Dedifferentiated amniotic fluid mesenchymal stem cell (primary cell): ENCODE results near the gene BLVRA.
"Not testable (repeated sequence)": the region's sequence is repeated elsewhere in the genome, so short reads cannot be mapped to it uniquely, and the experiment has no call there.

Experiments
- DNase-seq: peaks from one replicate; pipeline ENCODE4 v3.0.0-alpha.2; 2016; ENCODE audit errors: extremely low spot score

BLVRA gene

DNA sequence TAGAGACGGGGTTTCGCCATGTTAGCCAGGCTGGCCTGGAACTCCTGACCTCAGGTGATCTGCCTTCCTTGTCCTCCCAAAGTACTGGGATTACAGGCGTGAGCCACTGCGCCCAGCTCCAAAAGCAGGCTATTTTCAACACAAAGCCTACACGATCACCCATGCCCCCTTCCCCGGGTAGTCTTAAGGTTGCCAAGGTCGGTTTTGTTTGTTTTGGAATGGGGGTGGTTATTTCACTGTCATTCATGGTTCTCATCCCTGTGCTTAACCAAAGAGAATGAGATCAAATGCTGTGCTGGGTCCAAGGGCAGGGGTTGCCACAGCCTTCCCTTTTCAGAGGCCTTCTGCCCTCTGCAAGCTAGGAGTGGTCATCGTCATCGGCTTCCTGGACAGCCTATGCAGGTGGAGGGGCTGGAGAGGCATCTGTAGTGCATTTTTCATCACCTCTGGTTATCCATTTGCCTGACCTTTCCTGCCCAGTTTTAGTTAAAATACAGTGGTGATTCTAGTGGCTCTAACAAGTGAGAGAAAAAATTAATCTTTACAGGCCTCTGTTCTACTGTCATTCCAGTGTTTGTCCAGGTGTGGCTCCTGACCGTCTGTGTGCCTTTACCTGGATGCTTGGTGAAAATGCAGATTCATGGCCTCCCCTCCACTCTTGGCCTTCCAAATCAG is 11.4 kb downstream of the BLVRA start:
- no peak for DNase-seq

DNA sequence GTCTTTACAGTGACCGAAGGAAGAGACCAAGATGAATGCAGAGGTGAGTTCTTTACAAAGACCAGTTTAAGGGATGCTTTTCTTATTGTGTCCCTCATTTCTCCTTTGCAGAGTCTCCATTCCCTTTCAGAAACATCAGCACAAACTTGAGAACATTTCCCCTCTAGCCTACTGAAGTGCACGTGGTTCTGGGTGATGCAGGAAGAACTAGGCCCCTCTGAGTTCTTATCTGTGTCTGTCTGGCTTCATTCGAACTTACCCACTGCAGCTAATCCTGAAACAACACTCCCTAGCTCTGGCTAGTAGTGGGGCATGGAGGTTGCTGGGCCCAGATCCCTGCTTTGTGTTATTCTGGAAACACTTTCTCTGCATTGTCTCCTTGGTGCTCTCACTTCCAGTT is 12.6 kb downstream of the BLVRA start:
- no peak for DNase-seq

DNA sequence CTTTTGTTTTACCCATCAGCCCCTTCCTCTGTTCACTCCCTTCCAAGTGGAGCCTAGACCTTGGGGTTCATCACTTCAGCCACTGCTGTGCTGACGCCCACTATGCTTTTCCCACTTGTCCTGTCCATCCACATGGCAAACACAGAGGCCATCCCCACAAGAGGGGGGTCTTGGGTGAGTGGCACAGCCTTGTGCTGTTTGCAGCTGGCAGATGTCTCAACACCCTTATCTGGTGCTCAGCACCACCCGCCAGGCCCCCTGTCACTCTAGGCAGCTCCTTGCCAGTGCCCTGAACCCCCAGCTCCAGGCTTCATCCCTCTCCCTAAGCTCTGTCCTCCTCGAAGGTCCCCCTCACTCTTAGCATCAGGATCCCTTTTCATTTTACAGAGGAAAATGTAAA is 13.1 kb downstream of the BLVRA start:
- no peak for DNase-seq

DNA sequence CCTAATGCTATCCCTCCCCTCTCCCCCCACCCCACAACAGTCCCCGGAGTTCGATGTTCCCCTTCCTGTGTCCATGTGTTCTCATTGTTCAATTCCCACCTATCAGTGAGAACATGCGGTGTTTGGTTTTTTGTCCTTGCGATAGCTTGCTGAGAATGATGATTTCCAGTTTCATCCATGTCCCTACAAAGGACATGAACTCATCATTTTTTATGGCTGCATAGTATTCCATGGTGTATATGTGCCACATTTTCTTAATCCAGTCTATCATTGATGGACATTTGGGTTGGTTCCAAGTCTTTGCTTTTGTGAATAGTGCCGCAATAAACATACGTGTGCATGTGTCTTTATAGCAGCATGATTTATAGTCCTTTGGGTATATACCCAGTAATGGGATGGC is 14.8 kb downstream of the BLVRA start:
- DNase-seq = not testable (repeated sequence)

DNA sequence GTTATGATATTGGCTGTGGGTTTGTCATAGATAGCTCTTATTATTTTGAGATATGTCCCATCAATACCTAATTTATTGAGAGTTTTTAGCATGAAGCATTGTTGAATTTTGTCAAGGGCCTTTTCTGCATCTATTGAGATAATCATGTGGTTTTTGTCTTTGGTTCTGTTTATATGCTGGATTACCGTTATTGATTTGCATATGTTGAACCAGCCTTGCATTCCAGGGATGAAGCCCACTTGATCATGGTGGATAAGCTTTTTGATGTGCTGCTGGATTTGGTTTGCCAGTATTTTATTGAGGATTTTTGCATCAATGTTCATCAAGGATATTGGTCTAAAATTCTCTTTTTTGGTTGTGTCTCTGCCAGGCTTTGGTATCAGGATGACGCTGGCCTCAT is 16.8 kb downstream of the BLVRA start:
- not testable (repeated sequence) for DNase-seq

DNA sequence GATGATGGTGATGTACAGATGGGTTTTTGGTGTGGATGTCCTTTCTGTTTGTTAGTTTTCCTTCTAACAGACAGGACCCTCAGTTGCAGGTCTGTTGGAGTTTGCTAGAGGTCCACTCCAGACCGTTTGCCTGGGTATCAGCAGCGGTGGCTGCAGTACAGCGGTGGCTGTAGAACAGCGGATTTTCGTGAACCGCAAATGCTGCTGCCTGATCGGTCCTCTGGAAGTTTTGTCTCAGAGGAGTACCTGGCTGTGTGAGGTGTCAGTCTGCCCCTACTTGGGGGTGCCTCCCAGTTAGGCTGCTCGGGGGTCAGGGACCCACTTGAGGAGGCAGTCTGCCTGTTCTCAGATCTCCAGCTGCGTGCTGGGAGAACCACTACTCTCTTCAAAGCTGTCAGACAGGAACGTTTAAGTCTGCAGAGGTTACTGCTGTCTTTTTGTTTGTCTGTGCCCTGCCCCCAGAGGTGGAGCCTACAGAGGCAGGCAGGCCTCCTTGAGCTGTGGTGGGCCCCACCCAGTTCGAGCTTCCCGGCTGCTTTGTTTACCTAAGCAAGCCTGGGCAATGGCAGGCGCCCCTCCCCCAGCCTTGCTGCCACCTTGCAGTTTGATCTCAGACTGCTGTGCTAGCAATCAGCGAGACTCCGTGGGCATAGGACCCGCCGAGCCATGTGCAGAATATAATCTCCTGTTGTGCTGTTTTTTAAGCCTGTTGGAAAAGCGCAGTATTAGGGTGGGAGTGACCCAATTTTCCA is 20.0 kb downstream of the BLVRA start:
- not testable (repeated sequence) for DNase-seq

DNA sequence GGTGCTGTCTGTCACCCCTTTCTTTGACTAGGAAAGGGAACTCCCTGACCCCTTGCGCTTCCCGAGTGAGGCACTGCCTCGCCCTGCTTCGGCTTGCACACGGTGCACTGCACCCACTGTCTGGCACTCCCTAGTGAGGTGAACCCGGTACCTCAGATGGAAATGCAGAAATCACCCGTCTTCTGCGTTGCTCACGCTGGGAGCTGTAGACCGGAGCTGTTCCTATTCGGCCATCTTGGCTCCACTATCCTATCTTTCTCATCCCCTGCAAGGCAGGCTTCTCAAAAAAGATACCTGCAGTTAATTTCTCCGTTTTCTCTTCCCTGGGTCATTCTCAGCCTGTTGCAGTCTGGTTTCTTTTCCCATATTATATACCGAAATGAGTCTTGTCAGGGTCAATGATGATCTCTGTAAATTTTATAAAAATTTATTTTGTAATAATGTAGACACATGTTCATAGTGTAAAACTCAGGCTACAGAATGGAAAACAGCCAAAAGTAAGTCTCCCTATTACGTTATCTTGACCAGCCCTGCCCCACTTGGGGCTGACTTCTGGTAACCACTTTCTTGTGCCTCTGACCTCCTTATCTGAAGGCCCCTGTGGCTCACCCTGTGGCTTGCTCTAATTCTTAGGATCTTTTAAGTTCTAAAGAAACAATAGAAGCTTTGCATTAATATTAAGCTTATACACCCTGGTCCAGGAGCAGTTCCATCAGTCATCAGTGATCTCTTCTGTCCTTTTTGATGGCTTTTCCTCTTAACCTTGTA is 20.7 kb downstream of the BLVRA start:
- DNase-seq = no peak

DNA sequence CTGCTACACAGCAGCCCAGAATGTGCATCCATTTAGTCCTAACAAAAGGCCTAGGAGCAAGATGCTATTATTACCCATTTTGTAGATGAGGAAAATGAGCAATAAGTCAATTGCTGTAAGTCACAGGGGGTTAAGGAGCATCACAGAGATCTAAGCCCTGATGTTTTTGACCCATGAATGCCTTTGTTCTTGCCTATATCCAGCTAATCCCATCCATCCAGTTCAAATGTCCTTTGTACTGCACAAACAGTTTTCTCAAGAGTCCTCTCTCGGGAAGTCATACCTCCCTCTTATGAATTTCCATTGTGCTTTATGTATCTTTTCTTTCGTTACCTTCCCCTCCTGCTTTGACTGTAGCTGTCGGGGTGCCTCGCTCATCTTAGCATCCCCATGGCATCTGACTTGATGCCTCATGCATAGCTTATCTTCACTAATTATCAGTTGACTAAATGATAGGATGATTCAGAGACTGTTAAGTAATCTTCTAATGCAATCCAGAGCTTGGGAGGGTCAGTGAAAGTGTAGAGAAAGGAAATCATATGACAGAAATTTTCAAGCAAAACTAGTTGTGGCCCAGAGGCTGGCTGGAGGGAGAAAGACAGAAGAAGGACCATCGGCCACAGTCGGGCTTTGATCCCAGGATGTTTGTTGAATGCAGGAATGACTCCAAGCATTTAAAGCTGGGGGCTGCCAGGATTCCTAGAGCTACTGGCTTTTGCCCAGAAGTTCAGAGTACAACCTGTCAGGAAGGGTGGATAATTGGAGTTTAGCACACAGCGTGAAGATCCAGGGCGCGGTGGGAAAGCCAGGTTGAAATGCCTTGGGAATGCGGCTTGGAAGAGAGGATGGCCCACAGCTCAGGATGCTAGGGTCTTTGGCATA is 23.5 kb downstream of the BLVRA start:
- DNase-seq = no peak

DNA sequence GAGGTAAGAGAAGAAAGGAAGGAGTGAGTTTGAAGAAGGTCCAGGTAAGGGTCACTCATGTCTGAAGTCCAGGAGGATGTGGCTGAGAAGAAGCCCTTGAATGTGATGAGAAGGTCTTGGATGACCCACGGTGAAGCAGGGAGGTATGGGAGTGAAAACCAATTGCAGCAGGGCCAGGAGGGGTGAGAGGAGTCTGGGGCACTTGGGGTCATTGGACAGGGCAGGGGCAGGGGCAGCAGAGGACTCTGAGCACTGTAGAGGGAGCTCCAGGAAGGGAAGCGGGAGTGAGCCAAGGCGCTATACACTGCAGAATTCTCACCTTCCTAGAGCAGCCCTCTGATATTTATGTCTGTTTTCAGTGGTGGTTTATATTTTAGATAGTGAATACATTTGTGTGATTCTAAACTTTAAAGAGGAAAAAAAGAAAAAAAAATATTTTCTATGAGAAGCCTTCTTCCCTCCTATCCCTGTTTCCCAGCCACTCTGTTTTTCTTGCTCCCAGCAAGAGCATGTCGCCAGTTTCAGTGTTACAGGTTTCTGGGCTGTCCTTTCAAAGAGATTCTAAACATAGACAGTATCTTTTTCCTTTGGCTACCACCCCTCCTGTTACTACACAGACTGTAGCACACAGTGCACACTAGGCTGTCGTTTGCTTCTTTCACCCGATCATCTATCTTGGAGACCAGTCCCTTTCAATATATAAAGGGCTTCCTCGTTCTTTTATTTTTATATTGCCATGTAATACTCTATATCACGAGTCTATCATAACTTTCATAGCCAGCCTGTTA is 24.5 kb downstream of the BLVRA start:
- no peak for DNase-seq

DNA sequence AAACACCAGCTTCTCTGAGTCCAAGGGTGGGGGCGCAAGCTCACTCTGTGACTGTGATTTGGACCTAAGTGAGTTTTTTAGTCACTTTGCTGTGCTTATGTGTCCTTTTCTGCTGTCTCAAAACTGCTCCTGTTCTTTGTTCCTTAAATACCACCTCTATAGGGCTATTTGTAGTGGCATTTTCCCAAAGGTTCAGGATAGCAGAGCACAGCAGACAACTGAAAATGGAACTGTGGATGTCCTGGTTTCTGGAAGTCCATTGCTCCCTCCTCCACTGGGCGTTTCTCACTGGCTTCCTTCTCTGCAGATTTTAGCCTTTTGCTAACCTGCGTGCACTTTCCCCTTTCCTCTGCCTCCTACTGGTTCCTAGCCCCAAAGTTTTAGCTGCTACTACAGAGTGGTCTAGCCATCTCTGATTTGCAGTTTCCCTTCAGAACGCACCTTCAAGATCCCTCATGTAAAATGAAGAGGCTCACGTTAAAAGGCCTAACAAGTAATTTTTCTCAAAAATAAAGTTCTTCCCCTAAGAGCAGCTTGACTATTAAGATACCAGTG is 25.6 kb downstream of the BLVRA start:
- DNase-seq = no peak

DNA sequence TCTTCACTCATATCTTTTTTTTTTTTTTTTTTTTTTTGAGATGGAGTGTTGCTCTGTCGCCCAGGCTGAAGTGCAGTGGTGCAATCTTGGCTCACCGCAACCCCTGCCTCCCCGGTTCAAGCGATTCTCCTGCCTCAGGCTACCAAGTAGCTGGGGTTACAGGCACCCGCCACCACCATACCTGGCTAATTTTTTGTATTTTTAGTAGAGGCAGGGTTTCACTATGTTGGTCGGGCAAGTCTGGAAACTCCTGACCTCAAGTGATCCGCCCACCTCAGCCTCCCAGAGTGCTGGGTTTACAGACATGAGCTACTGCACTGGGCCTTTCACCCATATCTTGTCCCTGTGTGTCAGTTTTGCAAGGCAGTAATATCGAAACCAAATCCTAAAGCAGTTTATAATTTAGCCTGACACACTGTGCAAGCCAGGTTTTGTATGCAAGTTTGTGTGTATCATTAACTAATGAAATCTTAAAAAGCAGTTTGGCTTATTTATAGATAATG is 26.2 kb downstream of the BLVRA start:
- DNase-seq = not testable (repeated sequence)

DNA sequence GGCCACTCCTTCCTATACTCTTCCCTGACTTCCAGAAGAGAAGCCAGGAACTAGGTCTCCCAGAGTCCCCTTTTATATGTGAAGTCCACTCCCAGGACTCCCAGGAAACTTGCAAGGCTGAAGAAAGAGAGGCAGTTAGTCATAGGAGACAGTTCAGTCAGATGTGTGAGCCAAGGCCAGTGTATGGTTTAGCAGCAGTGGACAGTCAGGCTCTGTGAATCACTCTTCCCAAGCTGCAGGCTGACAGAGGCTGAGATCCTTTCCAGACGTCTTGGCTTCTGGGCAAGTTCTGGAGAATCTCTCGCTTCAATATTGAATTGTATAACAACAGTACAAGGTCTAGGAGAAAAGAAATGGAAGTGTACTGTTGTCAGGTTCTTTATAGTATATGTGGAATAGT is 26.9 kb downstream of the BLVRA start:
- peak; percentile 89 for DNase-seq

DNA sequence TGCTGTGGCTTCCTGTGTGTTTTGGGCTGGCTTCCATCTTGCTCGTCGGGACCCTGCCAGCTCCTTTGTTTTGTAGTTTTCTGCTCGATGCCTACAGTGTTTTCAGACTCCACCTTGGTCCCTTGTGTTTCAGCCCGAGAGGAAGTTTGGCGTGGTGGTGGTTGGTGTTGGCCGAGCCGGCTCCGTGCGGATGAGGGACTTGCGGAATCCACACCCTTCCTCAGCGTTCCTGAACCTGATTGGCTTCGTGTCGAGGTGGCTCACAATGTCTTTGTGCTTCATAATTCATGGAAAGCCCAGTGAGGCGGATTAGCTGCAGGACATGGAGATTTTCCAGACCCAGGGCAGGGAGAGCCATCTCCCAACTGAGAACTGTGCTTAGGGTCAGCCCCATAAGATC is 29.3 kb downstream of the BLVRA start:
- no peak for DNase-seq

DNA sequence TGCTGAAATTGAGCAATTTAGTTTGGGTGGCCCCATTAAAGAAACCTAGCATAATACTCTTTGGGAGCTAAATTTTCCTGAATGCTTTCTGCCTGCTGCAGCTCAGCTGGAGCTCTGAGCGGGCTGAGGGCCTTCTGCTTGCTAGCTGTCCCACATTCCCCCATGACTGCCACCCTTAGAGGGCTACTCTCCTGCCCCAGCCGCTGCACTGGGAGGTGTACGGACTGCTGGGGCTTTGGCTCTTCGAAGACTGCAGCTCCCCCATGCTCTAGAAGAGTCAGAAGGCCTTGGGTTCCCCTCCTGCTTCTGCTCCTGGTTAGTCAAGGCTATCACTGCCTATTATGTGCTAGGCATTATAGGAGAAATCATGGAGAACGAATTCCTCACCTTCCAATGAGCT is 31.5 kb downstream of the BLVRA start:
- no peak for DNase-seq

DNA sequence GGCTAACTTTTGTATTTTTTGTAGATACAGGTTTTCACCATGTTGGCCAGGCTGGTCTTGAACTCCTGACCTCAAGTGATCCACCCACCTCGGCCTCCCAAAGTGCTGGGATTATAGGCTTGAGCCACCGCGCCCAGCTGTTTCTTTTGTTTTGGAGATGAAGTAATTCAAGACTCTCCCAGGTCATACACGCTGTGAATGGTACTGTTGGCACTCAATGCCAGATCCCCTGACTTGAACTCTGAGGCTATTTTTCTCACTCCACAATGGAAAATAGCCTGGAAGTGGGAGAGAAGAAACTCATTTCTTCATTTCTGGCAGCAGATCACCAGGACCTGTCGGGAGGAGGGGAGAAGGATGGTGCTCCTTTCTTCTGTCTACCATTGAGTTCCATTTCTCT is 32.4 kb downstream of the BLVRA start:
- DNase-seq = no peak

DNA sequence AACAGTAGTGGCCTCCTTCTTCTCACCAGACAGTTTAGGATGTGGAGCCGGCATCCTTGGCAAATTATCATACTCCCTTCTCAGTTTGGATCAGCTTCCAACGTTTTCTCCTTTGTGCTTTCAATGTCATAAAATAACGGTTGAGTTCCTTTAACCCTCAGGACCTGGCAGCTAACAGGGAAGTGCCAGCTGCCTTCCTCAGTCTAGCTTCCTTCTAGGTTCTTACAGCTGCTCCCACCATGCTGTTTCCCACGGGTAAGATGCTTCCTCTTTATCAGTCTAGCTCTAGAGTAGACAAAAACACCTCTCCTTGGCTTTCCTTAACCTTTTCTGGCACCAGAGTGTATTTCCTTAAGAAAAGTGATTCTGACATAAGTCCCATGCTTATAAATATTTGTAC is 33.2 kb downstream of the BLVRA start:
- no peak for DNase-seq

DNA sequence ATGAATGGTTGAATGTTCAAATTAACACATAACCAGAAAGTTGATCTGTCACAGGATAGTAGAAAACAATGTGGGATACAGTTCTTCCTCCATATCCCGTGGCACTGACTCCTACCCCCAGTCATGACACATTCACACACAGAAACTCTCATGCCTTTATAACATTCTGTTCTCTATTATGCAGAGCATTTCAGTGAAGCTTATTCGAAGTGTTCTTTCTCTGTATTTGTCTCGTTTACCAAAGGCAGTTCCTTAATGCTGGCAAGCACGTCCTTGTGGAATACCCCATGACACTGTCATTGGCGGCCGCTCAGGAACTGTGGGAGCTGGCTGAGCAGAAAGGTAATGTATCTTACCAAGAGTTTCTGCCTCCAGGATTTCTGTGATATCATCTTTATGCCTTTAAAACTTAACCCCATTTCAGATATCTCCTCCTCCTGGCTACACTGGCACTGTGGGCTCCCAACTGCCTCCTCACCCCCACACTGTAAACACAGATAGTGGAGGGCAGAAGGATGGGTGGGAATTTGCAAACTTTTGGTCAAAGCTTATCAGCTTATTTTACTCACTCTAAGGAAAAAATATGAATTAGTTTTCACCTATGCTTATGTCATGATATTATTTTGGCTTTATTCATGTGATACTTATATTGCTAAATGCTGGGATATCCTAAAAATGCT is 34.1 kb downstream of the BLVRA start:
- no peak for DNase-seq

DNA sequence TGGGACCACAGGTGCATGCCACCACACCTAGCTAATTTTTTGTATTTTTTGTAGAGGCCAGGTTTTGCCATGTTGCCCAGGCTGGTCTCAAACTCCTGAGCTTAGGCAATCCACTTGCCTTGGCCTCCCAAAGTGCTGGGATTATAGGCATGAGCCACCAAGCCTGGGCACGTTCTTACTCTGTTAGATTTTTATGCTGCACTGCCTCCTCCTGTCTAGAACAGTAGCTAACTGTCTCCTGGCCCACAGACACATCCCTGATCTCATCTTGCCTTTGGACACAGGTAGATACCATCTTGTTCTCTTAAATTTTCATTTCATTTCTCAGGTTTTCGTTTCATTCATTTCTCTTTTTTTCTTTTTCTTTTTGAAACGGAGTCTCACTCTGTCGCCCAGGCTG is 41.1 kb downstream of the BLVRA start:
- DNase-seq = no peak

DNA sequence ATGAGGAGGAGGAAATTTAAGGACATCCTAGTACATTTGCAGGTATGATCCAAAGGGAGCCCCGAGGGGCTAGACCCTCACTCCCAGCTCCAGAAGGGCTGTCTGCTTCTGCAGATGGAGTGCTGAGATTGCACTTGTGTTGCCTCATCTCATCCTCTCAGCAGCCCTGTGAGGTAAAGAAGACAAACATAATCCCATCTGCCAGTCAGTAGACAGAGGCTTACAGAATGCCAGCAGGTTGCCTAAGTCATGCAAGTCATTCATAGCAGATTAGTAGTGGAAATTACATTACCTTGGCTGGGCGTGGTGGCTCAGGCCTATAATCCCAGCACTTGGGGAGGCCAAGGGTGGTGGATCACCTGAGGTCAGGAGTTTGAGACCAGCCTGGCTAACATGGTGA is 45.4 kb downstream of the BLVRA start:
- DNase-seq = no peak

DNA sequence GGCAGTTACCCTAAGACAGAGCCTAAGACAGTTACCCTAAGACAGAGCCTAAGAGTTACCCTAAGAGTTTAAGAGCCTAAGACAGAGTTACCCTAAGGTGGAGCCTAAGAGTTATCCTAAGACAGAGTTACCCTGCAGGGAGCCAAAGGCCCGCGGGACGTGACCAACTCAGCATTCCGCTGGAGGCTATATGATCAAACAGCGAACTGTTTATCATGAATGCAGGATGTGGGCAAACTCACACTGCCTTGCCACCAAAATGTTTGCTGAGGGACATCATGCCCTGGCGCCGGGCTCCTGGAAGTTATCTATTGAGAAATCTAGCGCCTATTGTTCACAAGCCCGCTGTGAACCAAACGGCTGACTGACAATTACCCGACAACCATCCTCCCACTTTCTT is 49.9 kb downstream of the BLVRA start:
- DNase-seq = no peak
